ENCODE data around the gene ZNF165. TPM values are rescaled to one million over a fixed set of nuclear protein-coding genes. Genes with fewer than 3 reads are reported as not detected.
A peak's percentile ranks its signal among the peaks of the same experiment; 100 is the strongest.

ZNF165 gene
- total and polyA plus RNA-seq, 2 of the 13 experiments (the other 11 are each of a cell fraction or from before 2014, with no cell fraction given): 0.58 to 8.6 TPM

DNA sequence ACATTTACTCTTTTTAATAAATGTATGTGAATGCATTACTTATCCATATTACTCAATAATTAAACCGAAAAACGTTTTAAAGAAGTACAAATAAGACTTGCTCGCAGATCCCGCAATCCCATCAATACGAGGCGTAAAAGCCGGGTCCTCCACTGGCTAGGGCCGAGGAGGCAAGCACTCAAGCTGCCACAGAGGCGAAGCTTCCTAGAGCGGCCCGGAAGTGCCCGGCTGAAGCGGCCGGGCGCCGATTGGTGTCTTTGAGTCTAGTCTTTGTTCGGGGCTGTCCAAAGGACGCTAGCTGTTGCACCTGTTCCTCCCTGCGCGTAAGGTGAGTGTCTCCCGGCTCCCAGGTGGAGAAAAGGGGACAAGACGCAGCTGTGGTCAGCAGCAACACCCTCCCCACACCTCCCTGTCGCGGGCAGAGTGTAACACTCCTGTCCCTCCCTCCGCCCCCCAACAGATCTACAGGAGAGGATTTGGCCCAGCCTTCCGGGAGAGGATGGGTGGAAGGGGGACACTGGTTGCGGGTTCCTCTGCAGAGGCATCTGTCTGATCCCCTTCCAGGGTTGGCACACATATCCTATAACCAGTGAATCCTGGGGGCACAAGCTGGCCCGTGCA is 44.1 kb downstream of the ZNF165 start, which contains the start of gene ZSCAN16 (continued):
- TF ChIP-seq KLF16 (CRISPR knock-in tag; IDR thresholded peaks at IDR 0.05): peak; percentile 85 to 89; a peak in 2 of 4 replicates
- TF ChIP-seq, protein P1, sequence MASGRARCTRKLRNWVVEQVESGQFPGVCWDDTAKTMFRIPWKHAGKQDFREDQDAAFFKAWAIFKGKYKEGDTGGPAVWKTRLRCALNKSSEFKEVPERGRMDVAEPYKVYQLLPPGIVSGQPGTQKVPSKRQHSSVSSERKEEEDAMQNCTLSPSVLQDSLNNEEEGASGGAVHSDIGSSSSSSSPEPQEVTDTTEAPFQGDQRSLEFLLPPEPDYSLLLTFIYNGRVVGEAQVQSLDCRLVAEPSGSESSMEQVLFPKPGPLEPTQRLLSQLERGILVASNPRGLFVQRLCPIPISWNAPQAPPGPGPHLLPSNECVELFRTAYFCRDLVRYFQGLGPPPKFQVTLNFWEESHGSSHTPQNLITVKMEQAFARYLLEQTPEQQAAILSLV (CRISPR knock-in tag; IDR thresholded peaks at IDR 0.05; ENCODE audit: borderline replicate concordance): peak; percentile 77; the same call in 1 of the 2 replicates
- TF ChIP-seq, protein P2, sequence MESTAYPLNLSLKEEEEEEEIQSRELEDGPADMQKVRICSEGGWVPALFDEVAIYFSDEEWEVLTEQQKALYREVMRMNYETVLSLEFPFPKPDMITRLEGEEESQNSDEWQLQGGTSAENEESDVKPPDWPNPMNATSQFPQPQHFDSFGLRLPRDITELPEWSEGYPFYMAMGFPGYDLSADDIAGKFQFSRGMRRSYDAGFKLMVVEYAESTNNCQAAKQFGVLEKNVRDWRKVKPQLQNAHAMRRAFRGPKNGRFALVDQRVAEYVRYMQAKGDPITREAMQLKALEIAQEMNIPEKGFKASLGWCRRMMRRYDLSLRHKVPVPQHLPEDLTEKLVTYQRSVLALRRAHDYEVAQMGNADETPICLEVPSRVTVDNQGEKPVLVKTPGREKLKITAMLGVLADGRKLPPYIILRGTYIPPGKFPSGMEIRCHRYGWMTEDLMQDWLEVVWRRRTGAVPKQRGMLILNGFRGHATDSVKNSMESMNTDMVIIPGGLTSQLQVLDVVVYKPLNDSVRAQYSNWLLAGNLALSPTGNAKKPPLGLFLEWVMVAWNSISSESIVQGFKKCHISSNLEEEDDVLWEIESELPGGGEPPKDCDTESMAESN (CRISPR knock-in tag; conservative IDR thresholded peaks at IDR 0.05): peak; percentile 76; the same call in 1 of the 2 replicates
- TF ChIP-seq, protein P3, sequence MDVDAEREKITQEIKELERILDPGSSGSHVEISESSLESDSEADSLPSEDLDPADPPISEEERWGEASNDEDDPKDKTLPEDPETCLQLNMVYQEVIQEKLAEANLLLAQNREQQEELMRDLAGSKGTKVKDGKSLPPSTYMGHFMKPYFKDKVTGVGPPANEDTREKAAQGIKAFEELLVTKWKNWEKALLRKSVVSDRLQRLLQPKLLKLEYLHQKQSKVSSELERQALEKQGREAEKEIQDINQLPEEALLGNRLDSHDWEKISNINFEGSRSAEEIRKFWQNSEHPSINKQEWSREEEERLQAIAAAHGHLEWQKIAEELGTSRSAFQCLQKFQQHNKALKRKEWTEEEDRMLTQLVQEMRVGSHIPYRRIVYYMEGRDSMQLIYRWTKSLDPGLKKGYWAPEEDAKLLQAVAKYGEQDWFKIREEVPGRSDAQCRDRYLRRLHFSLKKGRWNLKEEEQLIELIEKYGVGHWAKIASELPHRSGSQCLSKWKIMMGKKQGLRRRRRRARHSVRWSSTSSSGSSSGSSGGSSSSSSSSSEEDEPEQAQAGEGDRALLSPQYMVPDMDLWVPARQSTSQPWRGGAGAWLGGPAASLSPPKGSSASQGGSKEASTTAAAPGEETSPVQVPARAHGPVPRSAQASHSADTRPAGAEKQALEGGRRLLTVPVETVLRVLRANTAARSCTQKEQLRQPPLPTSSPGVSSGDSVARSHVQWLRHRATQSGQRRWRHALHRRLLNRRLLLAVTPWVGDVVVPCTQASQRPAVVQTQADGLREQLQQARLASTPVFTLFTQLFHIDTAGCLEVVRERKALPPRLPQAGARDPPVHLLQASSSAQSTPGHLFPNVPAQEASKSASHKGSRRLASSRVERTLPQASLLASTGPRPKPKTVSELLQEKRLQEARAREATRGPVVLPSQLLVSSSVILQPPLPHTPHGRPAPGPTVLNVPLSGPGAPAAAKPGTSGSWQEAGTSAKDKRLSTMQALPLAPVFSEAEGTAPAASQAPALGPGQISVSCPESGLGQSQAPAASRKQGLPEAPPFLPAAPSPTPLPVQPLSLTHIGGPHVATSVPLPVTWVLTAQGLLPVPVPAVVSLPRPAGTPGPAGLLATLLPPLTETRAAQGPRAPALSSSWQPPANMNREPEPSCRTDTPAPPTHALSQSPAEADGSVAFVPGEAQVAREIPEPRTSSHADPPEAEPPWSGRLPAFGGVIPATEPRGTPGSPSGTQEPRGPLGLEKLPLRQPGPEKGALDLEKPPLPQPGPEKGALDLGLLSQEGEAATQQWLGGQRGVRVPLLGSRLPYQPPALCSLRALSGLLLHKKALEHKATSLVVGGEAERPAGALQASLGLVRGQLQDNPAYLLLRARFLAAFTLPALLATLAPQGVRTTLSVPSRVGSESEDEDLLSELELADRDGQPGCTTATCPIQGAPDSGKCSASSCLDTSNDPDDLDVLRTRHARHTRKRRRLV (CRISPR knock-in tag; IDR thresholded peaks at IDR 0.05): no peak
- TF ChIP-seq FOXP1 (IDR thresholded peaks at IDR 0.05): no peak
- no peak for TF ChIP-seq FOXP1 (CRISPR knock-in tag; IDR thresholded peaks at IDR 0.05)
- TF ChIP-seq, protein P4, sequence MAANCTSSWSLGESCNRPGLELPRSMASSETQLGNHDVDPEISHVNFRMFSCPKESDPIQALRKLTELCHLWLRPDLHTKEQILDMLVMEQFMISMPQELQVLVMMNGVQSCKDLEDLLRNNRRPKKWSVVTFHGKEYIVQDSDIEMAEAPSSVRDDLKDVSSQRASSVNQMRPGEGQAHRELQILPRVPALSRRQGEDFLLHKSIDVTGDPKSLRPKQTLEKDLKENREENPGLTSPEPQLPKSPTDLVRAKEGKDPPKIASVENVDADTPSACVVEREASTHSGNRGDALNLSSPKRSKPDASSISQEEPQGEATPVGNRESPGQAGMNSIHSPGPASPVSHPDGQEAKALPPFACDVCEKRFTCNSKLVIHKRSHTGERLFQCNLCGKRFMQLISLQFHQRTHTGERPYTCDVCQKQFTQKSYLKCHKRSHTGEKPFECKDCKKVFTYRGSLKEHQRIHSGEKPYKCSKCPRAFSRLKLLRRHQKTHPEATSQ (CRISPR knock-in tag; IDR thresholded peaks at IDR 0.05; ENCODE audit: borderline replicate concordance): no peak
- peak; percentile 90 for TF ChIP-seq ZNF335 (CRISPR knock-in tag; IDR thresholded peaks at IDR 0.05)
- 0 out of 2 replicates have a peak, but pooled peaks have one; percentile 22 for TF ChIP-seq ATF1 (CRISPR knock-in tag; IDR thresholded peaks at IDR 0.05)
- TF ChIP-seq MED13 (CRISPR knock-in tag; IDR thresholded peaks at IDR 0.05): 0 out of 2 replicates have a peak, but pooled peaks have one; percentile 48
- peak; percentile 38; the same call in 1 of the 2 replicates for TF ChIP-seq HNF4G (IDR thresholded peaks at IDR 0.05; ENCODE audit: borderline replicate concordance, low read depth, low read length)
- TF ChIP-seq HNF4G (CRISPR knock-in tag; IDR thresholded peaks at IDR 0.05; ENCODE audit: borderline replicate concordance, low read depth): 0 out of 2 replicates have a peak, but pooled peaks have one; percentile 28
- no peak for TF ChIP-seq IRX3 (CRISPR knock-in tag; IDR thresholded peaks at IDR 0.05; ENCODE audit: borderline replicate concordance, low read depth)
- TF ChIP-seq POGZ (CRISPR knock-in tag; IDR thresholded peaks at IDR 0.05): peak; percentile 94
- TF ChIP-seq TEAD2 (CRISPR knock-in tag; IDR thresholded peaks at IDR 0.05): no peak
- TF ChIP-seq FOXA1 (IDR thresholded peaks at IDR 0.05): no peak
- no peak for TF ChIP-seq FOXA1 (CRISPR knock-in tag; IDR thresholded peaks at IDR 0.05)
- TF ChIP-seq, protein P5, sequence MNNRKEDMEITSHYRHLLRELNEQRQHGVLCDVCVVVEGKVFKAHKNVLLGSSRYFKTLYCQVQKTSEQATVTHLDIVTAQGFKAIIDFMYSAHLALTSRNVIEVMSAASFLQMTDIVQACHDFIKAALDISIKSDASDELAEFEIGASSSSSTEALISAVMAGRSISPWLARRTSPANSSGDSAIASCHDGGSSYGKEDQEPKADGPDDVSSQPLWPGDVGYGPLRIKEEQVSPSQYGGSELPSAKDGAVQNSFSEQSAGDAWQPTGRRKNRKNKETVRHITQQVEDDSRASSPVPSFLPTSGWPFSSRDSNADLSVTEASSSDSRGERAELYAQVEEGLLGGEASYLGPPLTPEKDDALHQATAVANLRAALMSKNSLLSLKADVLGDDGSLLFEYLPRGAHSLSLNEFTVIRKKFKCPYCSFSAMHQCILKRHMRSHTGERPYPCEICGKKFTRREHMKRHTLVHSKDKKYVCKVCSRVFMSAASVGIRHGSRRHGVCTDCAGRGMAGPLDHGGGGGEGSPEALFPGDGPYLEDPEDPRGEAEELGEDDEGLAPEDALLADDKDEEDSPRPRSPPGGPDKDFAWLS (CRISPR knock-in tag; IDR thresholded peaks at IDR 0.05; ENCODE audit: borderline replicate concordance): no peak
- no peak; the same call in 1 of the 2 replicates for TF ChIP-seq NCOA5 (CRISPR knock-in tag; IDR thresholded peaks at IDR 0.05)

All from HepG2 (cell line).